DOHH2 (cell line): ENCODE results near the gene NREP.

Experiments
- H3F3A ChIP-seq: fragments of 200-600 bp; sonication (generic), shearing (Covaris generic); 2 replicates; pipeline ENCODE4 v1.6.0; 2016; ENCODE audit warnings: antibody characterized with exemption, mild to moderate bottlenecking; ENCODE audit not compliant: control insufficient read depth, insufficient read depth
- H3K27ac ChIP-seq: fragments of 200-600 bp; sonication (generic); 2 replicates; pipeline ENCODE4 v1.5.1; 2014; ENCODE audit warnings: low read depth, mild to moderate bottlenecking, low read length, moderate library complexity
- H3K27me3 ChIP-seq: fragments of 200-600 bp; sonication (generic); 2 replicates; pipeline ENCODE4 v1.6.1; 2014; ENCODE audit warnings: mild to moderate bottlenecking, low read length, mixed read lengths; ENCODE audit not compliant: control insufficient read depth
- H3K36me3 ChIP-seq: fragments of 200-600 bp; sonication (generic); 2 replicates; pipeline ENCODE4 v1.6.1; 2014; ENCODE audit warnings: mild to moderate bottlenecking, low read length, moderate library complexity, mixed read lengths; ENCODE audit not compliant: control insufficient read depth
- H3K4me1 ChIP-seq: fragments of 200-600 bp; sonication (generic); 2 replicates; pipeline ENCODE4 v1.6.1; 2014; ENCODE audit warnings: mild to moderate bottlenecking, low read length, mixed read lengths; ENCODE audit not compliant: control insufficient read depth
- H3K4me2 ChIP-seq: fragments of 200-600 bp; sonication (generic); 2 replicates; pipeline ENCODE4 v1.6.0; 2014; ENCODE audit warnings: mild to moderate bottlenecking, low read length, moderate library complexity
- H3K4me3 ChIP-seq: fragments of 200-600 bp; sonication (generic); 2 replicates; pipeline ENCODE4 v1.5.1; 2014; ENCODE audit warnings: mild to moderate bottlenecking, low read length, mixed read lengths
- H3K79me2 ChIP-seq: fragments of 200-600 bp; sonication (generic); 2 replicates; pipeline ENCODE4 v1.6.1; 2014; ENCODE audit warnings: mild to moderate bottlenecking, low read length, mixed read lengths; ENCODE audit not compliant: control insufficient read depth
- H3K9me2 ChIP-seq: fragments of 200-600 bp; sonication (generic); replicated peaks from 2 replicates; pipeline ENCODE4 v1.6.1; 2014; ENCODE audit warnings: mild to moderate bottlenecking, low read length, mixed read lengths; ENCODE audit not compliant: control insufficient read depth
- H3K9me3 ChIP-seq: fragments of 200-600 bp; sonication (generic); 2 replicates; pipeline ENCODE4 v1.6.1; 2014; ENCODE audit warnings: antibody characterized with exemption, low read length, mixed read lengths; ENCODE audit not compliant: control insufficient read depth, insufficient read depth
- H4K20me1 ChIP-seq: fragments of 200-600 bp; sonication (generic); 2 replicates; pipeline ENCODE4 v1.6.0; 2014; ENCODE audit warnings: low read depth, mild to moderate bottlenecking, antibody characterized with exemption, low read length, moderate library complexity; ENCODE audit not compliant: control insufficient read depth, insufficient read depth
- CTCF ChIP-seq: fragments of 200-600 bp; sonication (generic); IDR thresholded peaks from one replicate; pipeline ENCODE4 v1.5.1; 2014; ENCODE audit warnings: antibody characterized with exemption, mild to moderate bottlenecking, low read depth, low read length; ENCODE audit not compliant: poor library complexity, severe bottlenecking
- EZH2phosphoT487 ChIP-seq: fragments of 200-600 bp; sonication (generic); IDR thresholded peaks from 2 replicates; pipeline ENCODE4 v1.6.1; 2017; ENCODE audit warnings: borderline replicate concordance, mild to moderate bottlenecking, antibody characterized with exemption, low read length, moderate library complexity, mixed read lengths

Gene NREP

GRCh38 chr5:111682641-111683040 lies 74.4 kb downstream of the NREP start:
- TF ChIP-seq CTCF (no peak), EZH2phosphoT487 (no peak)
- H4K20me1 ChIP-seq, result no peaks in the 10 kb centered on the region
- no peaks in the 10 kb centered on the region for H3K27me3 ChIP-seq
- H3F3A ChIP-seq, result no peaks in the 10 kb centered on the region
- no peaks in the 10 kb centered on the region for H3K79me2 ChIP-seq
- no peak overlapping the region for H3K4me2 ChIP-seq
- no peak overlapping the region for H3K4me3 ChIP-seq
- no peak overlapping the region for H3K27ac ChIP-seq
- H3K4me1 ChIP-seq, result peaks cover 14% of the 10 kb centered on the region
- H3K9me2 ChIP-seq, result no peaks in the 10 kb centered on the region
- no peaks in the 10 kb centered on the region for H3K9me3 ChIP-seq
- no peaks in the 10 kb centered on the region for H3K36me3 ChIP-seq

GRCh38 chr5:111682121-111682520 lies 74.9 kb downstream of the NREP start:
- Histone ChIP-seq H3K9me3 (no peaks in the 10 kb centered on the region), H3K4me2 (no peak overlapping the region), H4K20me1 (no peaks in the 10 kb centered on the region), H3F3A (no peaks in the 10 kb centered on the region), H3K27me3 (no peaks in the 10 kb centered on the region), H3K79me2 (no peaks in the 10 kb centered on the region), H3K27ac (no peak overlapping the region), H3K9me2 (no peaks in the 10 kb centered on the region), H3K4me3 (no peak overlapping the region), H3K4me1 (peaks cover 11% of the 10 kb centered on the region), H3K36me3 (no peaks in the 10 kb centered on the region)
- TF ChIP-seq CTCF (no peak), EZH2phosphoT487 (no peak)

- H3K4me3 ChIP-seq, result no peak overlapping the region
- H3F3A ChIP-seq, result no peaks in the 10 kb centered on the region
- TF ChIP-seq EZH2phosphoT487, result no peak
- no peak for TF ChIP-seq CTCF
- no peaks in the 10 kb centered on the region for H3K9me2 ChIP-seq
- H3K79me2 ChIP-seq, result no peaks in the 10 kb centered on the region
- no peak overlapping the region for H3K4me2 ChIP-seq
- H3K4me1 ChIP-seq, result peaks cover 7% of the 10 kb centered on the region
- no peaks in the 10 kb centered on the region for H3K36me3 ChIP-seq
- H3K9me3 ChIP-seq, result no peaks in the 10 kb centered on the region
- H4K20me1 ChIP-seq, result no peaks in the 10 kb centered on the region
- no peak overlapping the region for H3K27ac ChIP-seq
- H3K27me3 ChIP-seq, result no peaks in the 10 kb centered on the region
These were observed 75.4 kb downstream of the NREP start for GRCh38 chr5:111681414-111682120.
